Naive B cell (primary cell): ENCODE measurements around the gene IFNB1. TPM values are rescaled to one million over a fixed set of nuclear protein-coding genes. Genes with fewer than 3 reads are reported as not detected.

Experiments used
- ATAC-seq, 2 donors: fragments of 150-1000 bp; cut with Tn5 transposase; 2 replicates each; pipeline ENCODE4 v1.10.0; 2021; ENCODE audit warnings: low read depth in 2 of 2, mild to moderate bottlenecking in 2 of 2, moderate library complexity in 2 of 2
- DNase-seq: peaks from one replicate; pipeline ENCODE4 v3.0.0; 2022
- H3K27ac Mint-ChIP-seq, 6 donors: one replicate each; pipeline ENCODE4 v1.8.0; 2020 to 2022; ENCODE audit warnings: mild to moderate bottlenecking in 6 of 6, mixed read lengths in 6 of 6, moderate library complexity in 5 of 6, inconsistent platforms in 2 of 6
- H3K27me3 Mint-ChIP-seq, 3 donors: one replicate each; pipeline ENCODE4 v1.8.0; 2021 to 2022; ENCODE audit warnings: mixed read lengths in 3 of 3, mild to moderate bottlenecking in 1 of 3
- H3K36me3 Mint-ChIP-seq, 2 donors: one replicate each; pipeline ENCODE4 v1.8.0; 2020 to 2022; ENCODE audit warnings: mixed read lengths in 2 of 2, inconsistent platforms in 1 of 2, mild to moderate bottlenecking in 1 of 2
- H3K4me1 Mint-ChIP-seq, 3 donors: one replicate each; pipeline ENCODE4 v1.8.0; 2020 to 2022; ENCODE audit warnings: mixed read lengths in 3 of 3, inconsistent platforms in 1 of 3, mild to moderate bottlenecking in 1 of 3, moderate library complexity in 1 of 3
- H3K4me3 Mint-ChIP-seq, 8 donors: one replicate each; pipeline ENCODE4 v1.8.0; 2020 to 2022; ENCODE audit warnings: mild to moderate bottlenecking in 8 of 8, mixed read lengths in 8 of 8, moderate library complexity in 8 of 8, inconsistent platforms in 2 of 8
- H3K9me3 Mint-ChIP-seq, 7 donors: one replicate each; pipeline ENCODE4 v1.8.0; 2020 to 2022; ENCODE audit warnings: mixed read lengths in 7 of 7, mild to moderate bottlenecking in 5 of 7, inconsistent platforms in 2 of 7, moderate library complexity in 1 of 7
- polyA plus RNA-seq, 6 donors: library from polyadenylated mRNA; unstranded; fragments of 300-500 nt; fragmentation: Illumina TruSeq; gene quantifications; one replicate each; pipeline ENCODE4 v1.2.3, GENCODE V29; 2021; ENCODE audit warnings: low read depth in 6 of 6

The IFNB1 gene
- not detected for polyA plus RNA-seq

GRCh38 chr9:21077781-21078180 lies at the start of gene IFNB1:
TSS of gene IFNB1 (minus strand) at chr9:21077942. CDS start at chr9:21077869, 73 bp downstream.
- peaks cover 0 to 4% (median 0%) of the 10 kb centered on the region in 7 donors for H3K9me3 Mint-ChIP-seq
- no peak within 1 kb of the TSS for H3K4me3 Mint-ChIP-seq
- no peak within 1 kb of the TSS for H3K27ac Mint-ChIP-seq
- no peaks in the 10 kb centered on the region for H3K36me3 Mint-ChIP-seq
- DNase-seq, result no peak
- no peaks in the 10 kb centered on the region for H3K27me3 Mint-ChIP-seq
- peaks cover 0 to 3% (median 3%) of the 10 kb centered on the region in 3 donors for H3K4me1 Mint-ChIP-seq
- no peak for ATAC-seq

- ATAC-seq, result no peak
- peaks cover 0 to 21% (median 5%) of the 10 kb centered on the region in 3 donors for H3K27me3 Mint-ChIP-seq
- no peak overlapping the region for H3K4me3 Mint-ChIP-seq
- no peak overlapping the region for H3K27ac Mint-ChIP-seq
- DNase-seq, result no peak
- peaks cover 0 to 5% (median 0%) of the 10 kb centered on the region in 7 donors for H3K9me3 Mint-ChIP-seq
- peaks cover 0 to 3% (median 0%) of the 10 kb centered on the region in 3 donors for H3K4me1 Mint-ChIP-seq
- H3K36me3 Mint-ChIP-seq, result no peaks in the 10 kb centered on the region
Observed at GRCh38 chr9:21121595-21122251, 44.0 kb upstream of the IFNB1 start.

GRCh38 chr9:21121079-21121478 lies 43.3 kb upstream of the IFNB1 start:
- H3K4me3 Mint-ChIP-seq, result no peak overlapping the region
- no peak for DNase-seq
- ATAC-seq, result no peak

GRCh38 chr9:21119093-21119770 lies 41.5 kb upstream of the IFNB1 start:
- DNase-seq (no peak), ATAC-seq (peak; percentile 46 to 51)
- H3K4me1 Mint-ChIP-seq, result peaks cover 0 to 3% (median 0%) of the 10 kb centered on the region in 3 donors
- peaks cover 0 to 2% (median 0%) of the 10 kb centered on the region in 7 donors for H3K9me3 Mint-ChIP-seq
- no peaks in the 10 kb centered on the region for H3K36me3 Mint-ChIP-seq
- no peak overlapping the region for H3K27ac Mint-ChIP-seq
- peaks cover 0 to 21% (median 6%) of the 10 kb centered on the region in 3 donors for H3K27me3 Mint-ChIP-seq
- H3K4me3 Mint-ChIP-seq, result no peak overlapping the region

More at GRCh38 chr9:21121079-21121478, 43.3 kb upstream of the IFNB1 start:
- H3K4me1 Mint-ChIP-seq, result peaks cover 0 to 3% (median 0%) of the 10 kb centered on the region in 3 donors
- no peaks in the 10 kb centered on the region for H3K36me3 Mint-ChIP-seq
- peaks cover 0 to 5% (median 0%) of the 10 kb centered on the region in 7 donors for H3K9me3 Mint-ChIP-seq
- no peak overlapping the region for H3K27ac Mint-ChIP-seq
- peaks cover 0 to 21% (median 6%) of the 10 kb centered on the region in 3 donors for H3K27me3 Mint-ChIP-seq

- Mint-ChIP-seq H3K36me3 (no peaks in the 10 kb centered on the region), H3K27me3 (peaks cover 0 to 7% (median 6%) of the 10 kb centered on the region in 3 donors), H3K9me3 (no peaks in the 10 kb centered on the region), H3K4me3 (no peak overlapping the region), H3K27ac (no peak overlapping the region), H3K4me1 (no peaks in the 10 kb centered on the region)
- no peak for ATAC-seq
- DNase-seq, result no peak
Observed at GRCh38 chr9:21114311-21114710, 36.6 kb upstream of the IFNB1 start.

GRCh38 chr9:21110708-21111576 lies 33.2 kb upstream of the IFNB1 start:
- Mint-ChIP-seq H3K27ac (no peak overlapping the region), H3K36me3 (no peaks in the 10 kb centered on the region), H3K4me3 (no peak overlapping the region), H3K27me3 (no peaks in the 10 kb centered on the region), H3K9me3 (no peaks in the 10 kb centered on the region), H3K4me1 (no peaks in the 10 kb centered on the region)
- ATAC-seq (peak; percentile 76 to 88), DNase-seq (peak; percentile 53)

GRCh38 chr9:21104787-21105186 lies 27.0 kb upstream of the IFNB1 start:
- ATAC-seq (no peak), DNase-seq (no peak)
- Mint-ChIP-seq H3K36me3 (no peaks in the 10 kb centered on the region), H3K9me3 (no peaks in the 10 kb centered on the region), H3K4me3 (no peak overlapping the region), H3K27ac (no peak overlapping the region), H3K4me1 (peaks cover 7 to 13% (median 8%) of the 10 kb centered on the region in 3 donors), H3K27me3 (no peaks in the 10 kb centered on the region)

- peaks cover 17 to 23% (median 22%) of the 10 kb centered on the region in 3 donors for H3K4me1 Mint-ChIP-seq
- H3K36me3 Mint-ChIP-seq, result no peaks in the 10 kb centered on the region
- no peak overlapping the region for H3K27ac Mint-ChIP-seq
- no peak overlapping the region for H3K4me3 Mint-ChIP-seq
- H3K9me3 Mint-ChIP-seq, result no peaks in the 10 kb centered on the region
- ATAC-seq (no peak), DNase-seq (no peak)
- H3K27me3 Mint-ChIP-seq, result no peaks in the 10 kb centered on the region
Observed at GRCh38 chr9:21102305-21102704, 24.6 kb upstream of the IFNB1 start.

- Mint-ChIP-seq H3K4me3 (peak overlapping the region in 5 of 8 donors; percentile 22 to 69 (median 55)), H3K9me3 (no peaks in the 10 kb centered on the region), H3K27me3 (no peaks in the 10 kb centered on the region), H3K36me3 (no peaks in the 10 kb centered on the region), H3K27ac (peak overlapping the region in 5 of 6 donors; percentile 25 to 82 (median 59)), H3K4me1 (peaks cover 28 to 36% (median 32%) of the 10 kb centered on the region in 3 donors)
- ATAC-seq (peak; percentile 65 to 66), DNase-seq (peak; percentile 41)
Observed at GRCh38 chr9:21097817-21098216, 20.1 kb upstream of the IFNB1 start.

GRCh38 chr9:21096901-21097255 lies 19.1 kb upstream of the IFNB1 start:
- no peak for DNase-seq
- Mint-ChIP-seq H3K36me3 (no peaks in the 10 kb centered on the region), H3K27ac (peak overlapping the region in 4 of 6 donors; percentile 64 to 90 (median 80)), H3K27me3 (no peaks in the 10 kb centered on the region), H3K9me3 (no peaks in the 10 kb centered on the region), H3K4me3 (peak overlapping the region in 6 of 8 donors; percentile 2 to 73 (median 55)), H3K4me1 (peaks cover 28 to 38% (median 37%) of the 10 kb centered on the region in 3 donors)
- ATAC-seq, result no peak

- peak; percentile 57 for DNase-seq
- H3K4me1 Mint-ChIP-seq, result peaks cover 32 to 43% (median 41%) of the 10 kb centered on the region in 3 donors
- no peaks in the 10 kb centered on the region for H3K36me3 Mint-ChIP-seq
- peak; percentile 85 to 87 for ATAC-seq
- H3K9me3 Mint-ChIP-seq, result no peaks in the 10 kb centered on the region
- H3K27me3 Mint-ChIP-seq, result no peaks in the 10 kb centered on the region
- H3K4me3 Mint-ChIP-seq, result peak overlapping the region in 7 of 8 donors; percentile 2 to 73 (median 38)
- H3K27ac Mint-ChIP-seq, result peak overlapping the region; percentile 72 to 90 (median 81)
Observed at GRCh38 chr9:21096172-21096900, 18.6 kb upstream of the IFNB1 start.

- no peaks in the 10 kb centered on the region for H3K27me3 Mint-ChIP-seq
- H3K36me3 Mint-ChIP-seq, result no peaks in the 10 kb centered on the region
- DNase-seq (no peak), ATAC-seq (no peak)
- H3K4me1 Mint-ChIP-seq, result peaks cover 29 to 43% (median 42%) of the 10 kb centered on the region in 3 donors
- no peaks in the 10 kb centered on the region for H3K9me3 Mint-ChIP-seq
- H3K27ac Mint-ChIP-seq, result peak overlapping the region in 4 of 6 donors; percentile 65 to 90 (median 84)
- H3K4me3 Mint-ChIP-seq, result peak overlapping the region in 1 of 8 donors; percentile 70
Observed at GRCh38 chr9:21095561-21095960, 17.8 kb upstream of the IFNB1 start.
